HCT116 (cell line): ENCODE data around the gene SPATA17. TPM values are rescaled to one million over a fixed set of nuclear protein-coding genes. Genes with fewer than 3 reads are reported as not detected.

Experiments
- ATAC-seq: fragments of 200-7000 bp; cut with Tn5 transposase; 2 replicates; pipeline ENCODE4 v1.9.1; 2020; ENCODE audit warnings: mild to moderate bottlenecking, moderate library complexity
- BruUV-seq: library from RNA; stranded (reverse); fragments of 400-500 nt; replicated peaks from 2 replicates; lab custom pipeline; 2021; lab: Mats Ljungman, UMichigan
- CTCF ChIA-PET: fragments of 300-600 bp; sonication (Branson Sonifier 250); formaldehyde crosslinking; loops from one replicate; lab custom pipeline; 2021; ENCODE audit warnings: antibody characterized with exemption; lab: Charles Lee
- POLR2A ChIA-PET: fragments of 300-600, 350-600 bp; sonication (Branson Sonifier 250); formaldehyde crosslinking; loops from one replicate; lab custom pipeline; 2021; ENCODE audit warnings: antibody characterized with exemption; lab: Charles Lee
- RAD21 ChIA-PET, 2 experiments: fragments of 300-600 bp; sonication (Branson Sonifier 250); formaldehyde crosslinking; loops; one replicate each; lab custom pipeline; 2023; ENCODE audit warnings: low total read pairs in 2 of 2; ENCODE audit not compliant: uncharacterized antibody in 2 of 2, unreplicated experiment in 2 of 2, low non-redundant PET in 1 of 2; lab: Charles Lee
- DNase-seq: peaks from one replicate; pipeline ENCODE4 v3.0.0-alpha.2; 2010; ENCODE audit warnings: low read depth, low spot score
- H2AFZ ChIP-seq: fragments of 200-600 bp; shearing (Covaris generic), sonication (generic); 2 replicates; pipeline ENCODE4 v1.6.1; 2017; ENCODE audit warnings: low read depth, mixed run types, mixed read lengths, antibody characterized with exemption, low read length; ENCODE audit not compliant: poor library complexity, severe bottlenecking
- H3K27ac ChIP-seq: 2 replicates; pipeline ENCODE4 v1.5.1; 2012; ENCODE audit warnings: low read depth, low read length
- H3K27me3 ChIP-seq: fragments of 200-600 bp; sonication (generic); 2 replicates; pipeline ENCODE4 v1.6.1; 2016; ENCODE audit warnings: mixed run types, low read length, mixed read lengths; ENCODE audit not compliant: insufficient read depth
- H3K36me3 ChIP-seq, 2 experiments: fragments of 200-500 bp in 1 of 2; fragments of 200-600 bp in 1 of 2; sonication (Bioruptor generic) in 1 of 2; sonication (generic) in 1 of 2; 2 replicates each; pipeline versions ENCODE4 v1.5.1 to v1.6.1; 2014 to 2016; ENCODE audit warnings: low read length in 2 of 2, inconsistent platforms in 1 of 2, mixed read lengths in 1 of 2, mixed run types in 1 of 2; ENCODE audit not compliant: insufficient read depth in 2 of 2, control insufficient read depth in 1 of 2
- H3K4me1 ChIP-seq, 2 experiments: fragments of 200-600 bp in 1 of 2; sonication (generic) in 1 of 2; 2 replicates each; pipeline versions ENCODE4 v1.5.1 to v1.6.1; 2012 to 2017; ENCODE audit warnings: low read length in 2 of 2, inconsistent platforms in 1 of 2, mild to moderate bottlenecking in 1 of 2, mixed read lengths in 1 of 2, mixed run types in 1 of 2, moderate library complexity in 1 of 2; ENCODE audit not compliant: insufficient read depth in 2 of 2, control insufficient read depth in 1 of 2
- H3K4me2 ChIP-seq: fragments of 200-600 bp; sonication (generic); 2 replicates; pipeline ENCODE4 v1.6.1; 2017; ENCODE audit warnings: mixed run types, low read length, mixed read lengths
- H3K4me3 ChIP-seq, 2 experiments: fragments of 200-600 bp in 1 of 2; sonication (generic) in 1 of 2; replicated peaks in 1 of 2; 2 replicates each; pipeline ENCODE4 v1.5.1; 2011 to 2016; ENCODE audit warnings: low read length in 2 of 2, control low read depth in 1 of 2, low read depth in 1 of 2, mild to moderate bottlenecking in 1 of 2, mixed read lengths in 1 of 2, mixed run types in 1 of 2
- H3K79me2 ChIP-seq: fragments of 200-600 bp; sonication (generic); 2 replicates; pipeline ENCODE4 v1.6.1; 2017; ENCODE audit warnings: mild to moderate bottlenecking, mixed run types, low read length, moderate library complexity, mixed read lengths; ENCODE audit not compliant: insufficient read depth
- H3K9ac ChIP-seq: fragments of 200-600 bp; sonication (generic); 2 replicates; pipeline ENCODE4 v1.6.1; 2016; ENCODE audit warnings: low read length, mixed read lengths
- H3K9me2 ChIP-seq: fragments of 200-600 bp; sonication (generic), shearing (Covaris generic); 2 replicates; pipeline ENCODE4 v1.6.1; 2017; ENCODE audit warnings: mixed run types, mild to moderate bottlenecking, moderate library complexity; ENCODE audit not compliant: insufficient read depth
- H3K9me3 ChIP-seq, 2 experiments: fragments of 200-500 bp in 1 of 2; fragments of 200-600 bp in 1 of 2; sonication (Bioruptor generic) in 1 of 2; sonication (generic) in 1 of 2; 2 replicates each; pipeline ENCODE4 v1.6.1; 2014 to 2017; ENCODE audit warnings: low read length in 2 of 2, mixed read lengths in 2 of 2, inconsistent platforms in 1 of 2, low read depth in 1 of 2, mild to moderate bottlenecking in 1 of 2, mixed run types in 1 of 2, moderate library complexity in 1 of 2; ENCODE audit not compliant: control insufficient read depth in 1 of 2, insufficient read depth in 1 of 2
- H4K20me1 ChIP-seq: fragments of 200-600 bp; sonication (generic), shearing (Covaris generic); 2 replicates; pipeline ENCODE4 v1.6.1; 2017; ENCODE audit warnings: mixed run types, mild to moderate bottlenecking, moderate library complexity; ENCODE audit not compliant: insufficient read depth
- CBX3 ChIP-seq: IDR thresholded peaks from 2 replicates; pipeline ENCODE4 v1.6.1; 2012; ENCODE audit warnings: low read depth
- CTCF ChIP-seq, 3 experiments: fragments of 200-600 bp in 1 of 3; sonication (generic) in 1 of 3; IDR thresholded peaks in 2 of 3; conservative IDR thresholded peaks in 1 of 3; 2 replicates each; pipeline ENCODE4 v1.5.1; 2012 to 2017; ENCODE audit warnings: low read depth in 2 of 3, low read length in 2 of 3, antibody characterized with exemption in 1 of 3, borderline replicate concordance in 1 of 3, control low read depth in 1 of 3, mild to moderate bottlenecking in 1 of 3, mixed read lengths in 1 of 3, mixed run types in 1 of 3, moderate library complexity in 1 of 3; ENCODE audit not compliant: insufficient read depth in 1 of 3
- EGR1 ChIP-seq: IDR thresholded peaks from 2 replicates; pipeline ENCODE4 v1.6.1; 2012; ENCODE audit warnings: low read depth
- EZH2 ChIP-seq: fragments of 200-600 bp; sonication (generic); IDR thresholded peaks from 2 replicates; pipeline ENCODE4 v1.6.1; 2017; ENCODE audit warnings: antibody characterized with exemption, mixed run types
- JUND ChIP-seq: IDR thresholded peaks from 2 replicates; pipeline ENCODE4 v1.6.1; 2012
- POLR2A ChIP-seq: IDR thresholded peaks from 2 replicates; pipeline ENCODE4 v1.7.0; 2011; ENCODE audit warnings: borderline replicate concordance; ENCODE audit not compliant: insufficient read depth, insufficient read length; ENCODE audit errors: extremely low read depth
- SP1 ChIP-seq: IDR thresholded peaks from 2 replicates; pipeline ENCODE4 v1.6.1; 2012; ENCODE audit warnings: low read depth
- TCF7L2 ChIP-seq: IDR thresholded peaks from 2 replicates; pipeline ENCODE4 v1.7.0; 2011; ENCODE audit warnings: borderline replicate concordance, inconsistent platforms; ENCODE audit not compliant: insufficient read depth, insufficient read length; ENCODE audit errors: extremely low read depth
- intact Hi-C: fragments of 100-400 bp; cut with micrococcal nuclease; formaldehyde crosslinking; loops from 2 replicates; pipeline ENCODE4 v1.10.0; 2022
- total RNA-seq: library from RNA; stranded (reverse); gene quantifications from one replicate; pipeline ENCODE4 v1.2.1, GENCODE V29; 2021; ENCODE audit not compliant: unreplicated experiment
- TF ChIP-seq, protein P1 (sequence below): IDR thresholded peaks from 2 replicates; pipeline ENCODE4 v1.6.1; 2011; ENCODE audit warnings: mild to moderate bottlenecking, low read length, moderate library complexity; ENCODE audit not compliant: insufficient replicate concordance; ENCODE audit errors: extremely low read depth

Gene SPATA17
- total RNA-seq, 1 experiment from 2014 or later = 2.5 TPM

DNA sequence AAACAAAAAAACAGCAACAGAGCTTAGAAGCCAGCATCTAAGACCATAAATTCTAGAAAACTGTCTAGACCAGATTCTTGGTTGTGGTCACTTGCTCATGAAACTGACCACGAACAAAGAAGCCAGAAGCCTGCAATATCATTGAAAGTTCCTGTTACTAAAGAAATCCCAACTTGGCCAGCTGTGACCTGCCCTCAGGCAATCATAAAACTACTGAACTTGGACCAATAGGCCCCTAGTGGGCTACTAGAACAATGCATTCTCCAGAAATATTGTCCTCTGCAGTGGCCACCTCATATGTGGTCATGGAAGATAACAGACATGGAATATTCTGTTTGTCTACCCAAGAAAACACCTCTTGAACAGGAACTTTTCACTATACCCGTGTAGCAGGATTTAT is 87.7 kb downstream of the SPATA17 start:
- ATAC-seq (peak; percentile 63; the same call in 1 of the 2 replicates), DNase-seq (peak; percentile 0)
- intact Hi-C loops = no loop called here
- Histone ChIP-seq H3K4me1 (peaks cover 0 to 4% of the 10 kb centered on the region in 2 experiments; a peak in 1 of 4 replicates), H3K9ac (no peak overlapping the region), H4K20me1 (no peaks in the 10 kb centered on the region), H3K36me3 (no peaks in the 10 kb centered on the region), H3K9me2 (no peaks in the 10 kb centered on the region), H3K4me2 (no peak overlapping the region), H3K9me3 (no peaks in the 10 kb centered on the region), H3K4me3 (no peak overlapping the region), H3K79me2 (no peaks in the 10 kb centered on the region), H3K27me3 (no peaks in the 10 kb centered on the region), H3K27ac (no peak overlapping the region), H2AFZ (no peak overlapping the region)
- ChIA-PET RAD21 (no interaction called here), CTCF (no interaction called here), POLR2A (no interaction called here)
- no TSS peak for BruUV-seq
- TF ChIP-seq, protein P1, sequence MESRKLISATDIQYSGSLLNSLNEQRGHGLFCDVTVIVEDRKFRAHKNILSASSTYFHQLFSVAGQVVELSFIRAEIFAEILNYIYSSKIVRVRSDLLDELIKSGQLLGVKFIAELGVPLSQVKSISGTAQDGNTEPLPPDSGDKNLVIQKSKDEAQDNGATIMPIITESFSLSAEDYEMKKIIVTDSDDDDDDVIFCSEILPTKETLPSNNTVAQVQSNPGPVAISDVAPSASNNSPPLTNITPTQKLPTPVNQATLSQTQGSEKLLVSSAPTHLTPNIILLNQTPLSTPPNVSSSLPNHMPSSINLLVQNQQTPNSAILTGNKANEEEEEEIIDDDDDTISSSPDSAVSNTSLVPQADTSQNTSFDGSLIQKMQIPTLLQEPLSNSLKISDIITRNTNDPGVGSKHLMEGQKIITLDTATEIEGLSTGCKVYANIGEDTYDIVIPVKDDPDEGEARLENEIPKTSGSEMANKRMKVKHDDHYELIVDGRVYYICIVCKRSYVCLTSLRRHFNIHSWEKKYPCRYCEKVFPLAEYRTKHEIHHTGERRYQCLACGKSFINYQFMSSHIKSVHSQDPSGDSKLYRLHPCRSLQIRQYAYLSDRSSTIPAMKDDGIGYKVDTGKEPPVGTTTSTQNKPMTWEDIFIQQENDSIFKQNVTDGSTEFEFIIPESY = no peak
- TF ChIP-seq POLR2A (no peak), EZH2 (no peak), CBX3 (no peak), SP1 (no peak), TCF7L2 (no peak), JUND (no peak), CTCF (IDR thresholded peaks at IDR 0.05 in 2 of 3, conservative IDR thresholded peaks at IDR 0.05 in 1 of 3; ENCODE audit: borderline replicate concordance in 1 of 3, insufficient read depth in 1 of 3, low read depth in 2 of 3, low read length in 2 of 3) (peak in 2 of 3 experiments; percentile 29 to 46; a peak in 4 of 6 replicates), EGR1 (no peak)
